Prostate gland (tissue), 2 donors: Measurements from ENCODE around the gene PANK4. TPM values are rescaled to one million over a fixed set of nuclear protein-coding genes. Genes with fewer than 3 reads are reported as not detected.

Experiments used
- DNase-seq: peaks from one replicate; pipeline ENCODE4 v3.0.0-alpha.2; 2019; ENCODE audit warnings: low spot score
- H3K27ac ChIP-seq, 2 donors: fragments of 200-600 bp; sonication (generic); 2 replicates each; pipeline ENCODE4 v1.5.1; 2017 to 2019
- H3K27me3 ChIP-seq: fragments of 200-600 bp; sonication (generic); replicated peaks from 2 replicates; pipeline ENCODE4 v1.5.1; 2019; ENCODE audit not compliant: insufficient read depth
- H3K36me3 ChIP-seq, 2 donors: fragments of 200-600 bp; sonication (generic); 1 replicate in 1 of 2; 2 replicates in 1 of 2; pipeline versions ENCODE4 v1.5.1 to v1.8.1; 2017 to 2019
- H3K4me1 ChIP-seq: fragments of 200-600 bp; sonication (generic); replicated peaks from 2 replicates; pipeline ENCODE4 v1.5.1; 2019
- H3K4me3 ChIP-seq, 2 donors: fragments of 200-600 bp; sonication (generic); 2 replicates each; pipeline ENCODE4 v1.5.1; 2017 to 2019
- H3K9me3 ChIP-seq: fragments of 200-600 bp; sonication (generic); 2 replicates; pipeline ENCODE4 v1.5.1; 2017
- CTCF ChIP-seq, 4 experiments: fragments of 200-600 bp in 2 of 4; fragments of 450-650 bp in 2 of 4; sonication (generic) in 2 of 4; IDR thresholded peaks; 1 replicate in 3 of 4; 2 replicates in 1 of 4; pipeline ENCODE4 v1.5.1; 2016 to 2019; ENCODE audit warnings: antibody characterized with exemption in 4 of 4, mild to moderate bottlenecking in 2 of 4, moderate library complexity in 2 of 4
- POLR2A ChIP-seq: fragments of 450-650 bp; IDR thresholded peaks from one replicate; pipeline ENCODE4 v1.6.1; 2016; ENCODE audit warnings: antibody characterized with exemption, mild to moderate bottlenecking
- POLR2AphosphoS5 ChIP-seq: sonication (generic); formaldehyde crosslinking; IDR thresholded peaks from one replicate; pipeline ENCODE4 v1.6.1; 2017; ENCODE audit warnings: antibody characterized with exemption
- whole genome bisulfite sequencing: methylation state at CpG from one replicate; pipeline ENCODE4 v1.1.5; 2018; 5-methylcytosine and 5-hydroxymethylcytosine counted together
- intact Hi-C: fragments of 100-400 bp; cut with DNase I; formaldehyde crosslinking; loops from one replicate; pipeline ENCODE4 v1.14.2; 2022
- total RNA-seq, 2 donors: library from RNA; depleted of rRNA; stranded (reverse); fragments of >200 nt; gene quantifications; one replicate each; pipeline ENCODE4 v1.1.0, GENCODE V29; 2016

PANK4 gene
- total RNA-seq, 2 donors from 2014 or later: 27.0 to 69.5 TPM

- intact Hi-C loops: no loop called here
- peaks cover 4% of the 10 kb centered on the region for H3K4me1 ChIP-seq
- WGBS: 74% methylated on average over 3 of the region's 4 CpGs
- H3K36me3 ChIP-seq: no peaks in the 10 kb centered on the region
- H3K4me3 ChIP-seq: no peak overlapping the region
- no peak overlapping the region for H3K27ac ChIP-seq
- DNase-seq: no peak
- TF ChIP-seq POLR2AphosphoS5 (no peak), POLR2A (no peak), CTCF (IDR thresholded peaks at IDR 0.05) (no peak)
- no peaks in the 10 kb centered on the region for H3K9me3 ChIP-seq
- H3K27me3 ChIP-seq: no peaks in the 10 kb centered on the region
These were observed 27.1 kb downstream of the PANK4 start for GRCh38 chr1:2499260-2499659.

GRCh38 chr1:2498648-2499047, 27.7 kb downstream of the PANK4 start:
- no peak overlapping the region for H3K27ac ChIP-seq
- H3K4me1 ChIP-seq: peaks cover 7% of the 10 kb centered on the region
- no peak overlapping the region for H3K4me3 ChIP-seq
- intact Hi-C loops: no loop called here
- no peaks in the 10 kb centered on the region for H3K36me3 ChIP-seq
- no peak for DNase-seq
- H3K9me3 ChIP-seq: no peaks in the 10 kb centered on the region
- no peaks in the 10 kb centered on the region for H3K27me3 ChIP-seq
- 85% methylated on average over 19 of the region's 19 CpGs for WGBS
- TF ChIP-seq POLR2A (no peak), CTCF (IDR thresholded peaks at IDR 0.05) (no peak), POLR2AphosphoS5 (no peak)

GRCh38 chr1:2497891-2498290, 28.5 kb downstream of the PANK4 start:
- Histone ChIP-seq H3K27me3 (no peaks in the 10 kb centered on the region), H3K4me3 (no peak overlapping the region), H3K27ac (no peak overlapping the region), H3K4me1 (peaks cover 7% of the 10 kb centered on the region), H3K9me3 (no peaks in the 10 kb centered on the region), H3K36me3 (no peaks in the 10 kb centered on the region)
- no peak for DNase-seq
- TF ChIP-seq CTCF (IDR thresholded peaks at IDR 0.05) (no peak), POLR2AphosphoS5 (no peak), POLR2A (no peak)
- intact Hi-C loops: no loop called here
- 72% methylated on average over 4 of the region's 4 CpGs for WGBS

GRCh38 chr1:2496746-2497145, 29.6 kb downstream of the PANK4 start:
- WGBS: 93% methylated on average over 23 of the region's 26 CpGs
- TF ChIP-seq POLR2AphosphoS5 (no peak), CTCF (IDR thresholded peaks at IDR 0.05) (no peak), POLR2A (no peak)
- no peak for DNase-seq
- Histone ChIP-seq H3K4me3 (no peak overlapping the region), H3K27ac (no peak overlapping the region), H3K36me3 (no peaks in the 10 kb centered on the region), H3K27me3 (no peaks in the 10 kb centered on the region), H3K4me1 (peaks cover 7% of the 10 kb centered on the region), H3K9me3 (no peaks in the 10 kb centered on the region)
- intact Hi-C loops: no loop called here

GRCh38 chr1:2496087-2496622, 30.2 kb downstream of the PANK4 start:
- WGBS: 87% methylated on average over 28 of the region's 28 CpGs
- Histone ChIP-seq H3K4me3 (no peak overlapping the region), H3K36me3 (no peaks in the 10 kb centered on the region), H3K9me3 (no peaks in the 10 kb centered on the region), H3K4me1 (peaks cover 7% of the 10 kb centered on the region), H3K27me3 (no peaks in the 10 kb centered on the region), H3K27ac (no peak overlapping the region)
- intact Hi-C loops: no loop called here
- TF ChIP-seq CTCF (IDR thresholded peaks at IDR 0.05): no peak
- TF ChIP-seq POLR2A: no peak
- no peak for TF ChIP-seq POLR2AphosphoS5
- no peak for DNase-seq
